Activated T-helper 1 cell treated with anti-CD3 and anti-CD28 coated beads, Interleukin-12 subunit alpha, Interleukin-12 subunit beta, Interleukin-2, Interleukin-4 antibody, amounts not matched to agents 30 ng/mL and 10 ng/mL and 1 ng/mL, durations not matched to agents 14 hours and 24 hours and 36 hours (primary cell): ENCODE measurements around the gene APP. TPM values are rescaled to one million over a fixed set of nuclear protein-coding genes. Genes with fewer than 3 reads are reported as not detected.

Source experiments
- DNase-seq: peaks from one replicate; pipeline ENCODE4 v3.0.0; 2021; ENCODE audit warnings: low spot score
- H3K27ac Mint-ChIP-seq: one replicate; pipeline ENCODE4 v1.8.0; 2021; ENCODE audit warnings: mild to moderate bottlenecking, mixed read lengths
- H3K27me3 Mint-ChIP-seq: one replicate; pipeline ENCODE4 v1.8.0; 2022; ENCODE audit warnings: mild to moderate bottlenecking, moderate library complexity, mixed read lengths; ENCODE audit not compliant: insufficient read depth
- H3K36me3 Mint-ChIP-seq: one replicate; pipeline ENCODE4 v1.8.0; 2021; ENCODE audit warnings: low read depth, mixed read lengths
- H3K4me1 Mint-ChIP-seq: one replicate; pipeline ENCODE4 v1.8.0; 2021; ENCODE audit warnings: low read depth, mixed read lengths
- H3K4me3 Mint-ChIP-seq: one replicate; pipeline ENCODE4 v1.8.0; 2021; ENCODE audit warnings: mild to moderate bottlenecking, moderate library complexity, mixed read lengths
- H3K9me3 Mint-ChIP-seq: one replicate; pipeline ENCODE4 v1.8.0; 2021; ENCODE audit warnings: mixed read lengths
- intact Hi-C: fragments of 100-400 bp; cut with micrococcal nuclease; formaldehyde crosslinking; loops from one replicate; pipeline ENCODE4 v1.15.1; 2024
- total RNA-seq: library from RNA; stranded (reverse); gene quantifications from 2 replicates; pipeline ENCODE4 v1.2.3, GENCODE V29; 2022

APP gene
- total RNA-seq, 1 donor from 2014 or later = 66.6 TPM

GRCh38 chr21:26118938-26119540, 51.5 kb downstream of the APP start:
- no peaks in the 10 kb centered on the region for H3K4me1 Mint-ChIP-seq
- H3K27me3 Mint-ChIP-seq = no peaks in the 10 kb centered on the region
- H3K9me3 Mint-ChIP-seq = no peaks in the 10 kb centered on the region
- H3K4me3 Mint-ChIP-seq = no peak overlapping the region
- no peaks in the 10 kb centered on the region for H3K36me3 Mint-ChIP-seq
- DNase-seq = no peak
- intact Hi-C loops = no loop called here
- no peak overlapping the region for H3K27ac Mint-ChIP-seq

DNA sequence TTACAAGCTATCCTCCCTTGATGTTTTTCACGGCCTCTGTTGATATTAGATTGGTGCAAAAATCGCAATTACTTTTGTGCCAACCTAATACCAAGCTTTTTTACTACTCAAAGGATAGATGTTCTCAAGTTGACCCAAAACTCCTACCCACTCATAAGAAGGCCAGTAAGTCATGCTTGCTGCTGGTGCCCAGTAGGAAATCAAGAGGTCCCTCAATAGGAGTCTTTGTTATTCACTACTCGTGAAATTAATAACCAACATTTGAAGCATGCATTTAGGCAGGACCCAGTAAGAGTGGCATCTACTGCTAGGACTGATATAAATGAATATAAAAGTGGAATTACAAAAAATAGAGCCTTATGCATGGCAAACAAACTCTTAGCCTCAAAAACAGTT, 52.6 kb downstream of the APP start:
- Mint-ChIP-seq H3K9me3 (no peaks in the 10 kb centered on the region), H3K4me3 (no peak overlapping the region), H3K36me3 (no peaks in the 10 kb centered on the region), H3K4me1 (no peaks in the 10 kb centered on the region), H3K27me3 (no peaks in the 10 kb centered on the region), H3K27ac (no peak overlapping the region)
- DNase-seq = no peak
- intact Hi-C loops = no loop called here

GRCh38 chr21:26117324-26117971, 53.1 kb downstream of the APP start:
- DNase-seq = no peak
- H3K9me3 Mint-ChIP-seq = no peaks in the 10 kb centered on the region
- H3K4me1 Mint-ChIP-seq = no peaks in the 10 kb centered on the region
- intact Hi-C loops = no loop called here
- no peaks in the 10 kb centered on the region for H3K36me3 Mint-ChIP-seq
- no peak overlapping the region for H3K4me3 Mint-ChIP-seq
- H3K27me3 Mint-ChIP-seq = no peaks in the 10 kb centered on the region
- H3K27ac Mint-ChIP-seq = no peak overlapping the region

GRCh38 chr21:26116456-26117011, 54.0 kb downstream of the APP start:
- intact Hi-C loops = no loop called here
- H3K4me3 Mint-ChIP-seq = no peak overlapping the region
- no peaks in the 10 kb centered on the region for H3K27me3 Mint-ChIP-seq
- H3K4me1 Mint-ChIP-seq = no peaks in the 10 kb centered on the region
- H3K27ac Mint-ChIP-seq = no peak overlapping the region
- no peak for DNase-seq
- no peaks in the 10 kb centered on the region for H3K9me3 Mint-ChIP-seq
- no peaks in the 10 kb centered on the region for H3K36me3 Mint-ChIP-seq

DNA sequence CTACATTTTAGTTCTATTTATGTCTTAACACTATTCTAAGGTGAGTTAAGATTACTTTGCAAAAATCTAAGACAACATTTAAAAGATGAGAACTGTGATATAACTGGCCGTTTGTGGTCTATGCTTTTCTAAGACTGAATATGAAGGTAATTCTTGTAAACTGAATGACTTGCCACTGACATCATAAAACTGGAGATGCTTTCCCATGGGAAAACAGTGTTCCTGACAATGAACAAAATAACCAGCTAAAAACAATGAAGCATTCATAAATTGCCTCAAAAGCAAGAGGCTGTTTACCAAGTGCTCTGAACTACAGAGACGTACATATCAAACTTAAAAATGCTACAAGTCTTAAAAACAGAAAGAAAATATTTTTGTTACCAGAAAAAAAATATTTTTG, 54.7 kb downstream of the APP start:
- no peaks in the 10 kb centered on the region for H3K27me3 Mint-ChIP-seq
- H3K36me3 Mint-ChIP-seq = peaks cover 1% of the 10 kb centered on the region
- H3K9me3 Mint-ChIP-seq = no peaks in the 10 kb centered on the region
- H3K4me1 Mint-ChIP-seq = no peaks in the 10 kb centered on the region
- intact Hi-C loops = no loop called here
- H3K27ac Mint-ChIP-seq = no peak overlapping the region
- H3K4me3 Mint-ChIP-seq = no peak overlapping the region
- DNase-seq = no peak

DNA sequence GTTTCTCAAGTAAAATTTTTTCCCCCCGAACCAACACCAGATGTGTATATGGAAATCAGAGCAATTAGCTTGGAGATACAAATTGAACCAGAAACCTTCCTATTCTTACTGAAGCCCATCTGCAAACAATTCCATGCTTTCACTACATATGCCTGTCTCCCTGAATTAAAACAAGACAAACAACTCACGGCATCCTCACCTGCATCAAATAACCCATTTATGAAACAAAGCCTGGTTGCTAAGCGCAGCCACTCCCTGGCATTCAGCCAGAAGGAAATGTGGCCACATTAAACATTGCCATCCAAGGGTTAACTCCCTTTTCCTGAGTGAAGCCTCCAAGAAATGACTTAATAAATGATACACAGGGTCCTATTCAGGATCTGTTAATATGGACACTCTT, 55.3 kb downstream of the APP start:
- no peak overlapping the region for H3K4me3 Mint-ChIP-seq
- no peaks in the 10 kb centered on the region for H3K9me3 Mint-ChIP-seq
- intact Hi-C loops = no loop called here
- no peak overlapping the region for H3K27ac Mint-ChIP-seq
- peaks cover 1% of the 10 kb centered on the region for H3K36me3 Mint-ChIP-seq
- no peak for DNase-seq
- H3K27me3 Mint-ChIP-seq = no peaks in the 10 kb centered on the region
- H3K4me1 Mint-ChIP-seq = no peaks in the 10 kb centered on the region

GRCh38 chr21:26112975-26113374, 57.6 kb downstream of the APP start:
- no peak for DNase-seq
- H3K4me1 Mint-ChIP-seq = no peaks in the 10 kb centered on the region
- intact Hi-C loops = no loop called here
- H3K4me3 Mint-ChIP-seq = no peak overlapping the region
- H3K27ac Mint-ChIP-seq = no peak overlapping the region
- no peaks in the 10 kb centered on the region for H3K9me3 Mint-ChIP-seq
- no peaks in the 10 kb centered on the region for H3K27me3 Mint-ChIP-seq
- H3K36me3 Mint-ChIP-seq = peaks cover 1% of the 10 kb centered on the region

- no peak for DNase-seq
- H3K27ac Mint-ChIP-seq = no peak overlapping the region
- H3K27me3 Mint-ChIP-seq = no peaks in the 10 kb centered on the region
- intact Hi-C loops = no loop called here
- H3K9me3 Mint-ChIP-seq = no peaks in the 10 kb centered on the region
- H3K36me3 Mint-ChIP-seq = peaks cover 1% of the 10 kb centered on the region
- H3K4me1 Mint-ChIP-seq = no peaks in the 10 kb centered on the region
- no peak overlapping the region for H3K4me3 Mint-ChIP-seq
Observed at GRCh38 chr21:26112127-26112742, 58.3 kb downstream of the APP start.

GRCh38 chr21:26110715-26111114, 59.9 kb downstream of the APP start:
- intact Hi-C loops = no loop called here
- no peaks in the 10 kb centered on the region for H3K27me3 Mint-ChIP-seq
- H3K36me3 Mint-ChIP-seq = peaks cover 1% of the 10 kb centered on the region
- H3K27ac Mint-ChIP-seq = no peak overlapping the region
- H3K4me3 Mint-ChIP-seq = no peak overlapping the region
- no peaks in the 10 kb centered on the region for H3K4me1 Mint-ChIP-seq
- H3K9me3 Mint-ChIP-seq = no peaks in the 10 kb centered on the region
- DNase-seq = no peak

GRCh38 chr21:26107429-26107828, 63.1 kb downstream of the APP start:
- Mint-ChIP-seq H3K27me3 (no peaks in the 10 kb centered on the region), H3K4me3 (no peak overlapping the region), H3K4me1 (no peaks in the 10 kb centered on the region), H3K36me3 (peaks cover 1% of the 10 kb centered on the region), H3K9me3 (no peaks in the 10 kb centered on the region), H3K27ac (no peak overlapping the region)
- no peak for DNase-seq
- intact Hi-C loops = no loop called here

- H3K27ac Mint-ChIP-seq = no peak overlapping the region
- H3K27me3 Mint-ChIP-seq = no peaks in the 10 kb centered on the region
- intact Hi-C loops = no loop called here
- peaks cover 1% of the 10 kb centered on the region for H3K36me3 Mint-ChIP-seq
- no peak for DNase-seq
- H3K9me3 Mint-ChIP-seq = no peaks in the 10 kb centered on the region
- H3K4me3 Mint-ChIP-seq = no peak overlapping the region
- H3K4me1 Mint-ChIP-seq = no peaks in the 10 kb centered on the region
Observed at GRCh38 chr21:26106562-26106961, 64.0 kb downstream of the APP start.

DNA sequence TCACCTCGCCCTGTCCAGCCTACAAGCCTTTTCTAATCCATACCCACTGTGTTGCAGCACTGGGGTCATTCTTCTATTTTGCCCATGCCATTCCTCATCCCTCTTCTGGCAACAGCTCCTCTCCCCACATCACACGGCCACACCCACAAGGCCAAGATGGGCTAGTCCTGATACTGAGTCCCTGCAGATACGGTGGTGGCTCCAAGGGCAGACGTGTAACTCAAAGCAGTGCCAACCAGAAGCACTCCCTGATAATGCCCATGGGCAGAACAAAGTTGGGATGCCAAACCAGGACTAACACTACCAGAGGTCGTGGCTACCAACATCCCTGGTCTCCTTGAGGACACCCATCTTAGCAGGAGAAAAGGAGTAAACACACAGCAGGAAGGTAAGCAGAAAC, 64.8 kb downstream of the APP start:
- intact Hi-C loops = no loop called here
- DNase-seq = no peak
- Mint-ChIP-seq H3K36me3 (no peaks in the 10 kb centered on the region), H3K9me3 (no peaks in the 10 kb centered on the region), H3K27ac (no peak overlapping the region), H3K4me3 (no peak overlapping the region), H3K4me1 (no peaks in the 10 kb centered on the region), H3K27me3 (no peaks in the 10 kb centered on the region)

DNA sequence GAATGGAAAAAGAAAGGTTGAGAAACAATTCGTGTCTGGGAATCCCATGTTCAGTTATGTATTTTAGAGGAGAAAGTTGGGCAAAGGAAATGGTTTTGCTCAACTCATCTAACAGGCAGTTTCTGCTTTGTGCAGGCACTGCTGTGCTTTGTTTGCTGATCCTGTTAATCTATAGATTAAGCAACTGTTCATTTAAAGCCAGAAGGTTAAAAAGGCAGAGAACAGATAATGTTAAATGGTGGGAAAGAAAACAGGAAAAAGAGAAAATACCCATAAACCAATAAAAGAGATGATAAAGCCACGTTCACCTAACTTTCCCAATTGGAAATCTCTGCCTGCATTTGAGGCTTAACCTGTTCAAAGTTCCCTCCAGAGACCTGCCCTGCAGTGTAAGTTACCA, 70.0 kb downstream of the APP start:
- no peak for DNase-seq
- Mint-ChIP-seq H3K4me1 (no peaks in the 10 kb centered on the region), H3K4me3 (no peak overlapping the region), H3K36me3 (no peaks in the 10 kb centered on the region), H3K27ac (no peak overlapping the region), H3K9me3 (no peaks in the 10 kb centered on the region), H3K27me3 (no peaks in the 10 kb centered on the region)
- intact Hi-C loops = no loop called here
